GM03348 (cell line): ENCODE measurements around the gene BCL6B.
A peak's percentile ranks its signal among the peaks of the same experiment; 100 is the strongest.
"Not testable (repeated sequence)": the region's sequence is repeated elsewhere in the genome, so short reads cannot be mapped to it uniquely, and the experiment has no call there.

Experiments
- DNase-seq: peaks from one replicate; pipeline ENCODE4 v3.0.0; 2012; ENCODE audit warnings: low spot score

The BCL6B gene

GRCh38 chr17:7027335-7027734, 4.5 kb downstream of the BCL6B start:
- no peak for DNase-seq

- no peak for DNase-seq
Observed at GRCh38 chr17:7029096-7029495, 6.2 kb downstream of the BCL6B start.

GRCh38 chr17:7029659-7030058, 6.8 kb downstream of the BCL6B start:
- DNase-seq: no peak

- DNase-seq: no peak
Observed at GRCh38 chr17:7034955-7035590, 12.2 kb downstream of the BCL6B start.

- peak; percentile 99 for DNase-seq
Observed at GRCh38 chr17:7035591-7036368, 12.9 kb downstream of the BCL6B start, which contains the start of gene SLC16A13. TSS of gene SLC16A13 (plus strand) at chr17:7036015. CDS start at chr17:7036383, 368 bp downstream.

- DNase-seq: no peak
Observed at GRCh38 chr17:7038025-7038862, 15.4 kb downstream of the BCL6B start.

GRCh38 chr17:7039832-7040231, 17.0 kb downstream of the BCL6B start:
- no peak for DNase-seq

- DNase-seq: no peak
Observed at GRCh38 chr17:7041607-7042500, 19.0 kb downstream of the BCL6B start.

GRCh38 chr17:7042501-7043181, 19.8 kb downstream of the BCL6B start:
- peak; percentile 38 for DNase-seq

GRCh38 chr17:7043182-7043496, 20.3 kb downstream of the BCL6B start:
- no peak for DNase-seq

GRCh38 chr17:7043497-7044198, 20.8 kb downstream of the BCL6B start, which contains the start of gene SLC16A11:
TSS of gene SLC16A11 (minus strand) at chr17:7044092. CDS start at chr17:7043513, 579 bp downstream.
- peak; percentile 57 for DNase-seq

- peak; percentile 74 for DNase-seq
Observed at GRCh38 chr17:7045492-7046126, 22.8 kb downstream of the BCL6B start.

- DNase-seq: no peak
Observed at GRCh38 chr17:7046127-7046724, 23.4 kb downstream of the BCL6B start.

GRCh38 chr17:7046725-7047397, 24.0 kb downstream of the BCL6B start:
- not testable (repeated sequence) for DNase-seq

GRCh38 chr17:7047566-7047965, 24.7 kb downstream of the BCL6B start:
- DNase-seq: no peak

GRCh38 chr17:7048968-7049367, 26.1 kb downstream of the BCL6B start:
- DNase-seq: no peak

GRCh38 chr17:7050583-7050982, 27.7 kb downstream of the BCL6B start:
- DNase-seq: not testable (repeated sequence)

GRCh38 chr17:7056386-7056785, 33.5 kb downstream of the BCL6B start:
- DNase-seq: no peak
